Measurements from ENCODE around the gene FCER2.

FCER2 gene

DNA sequence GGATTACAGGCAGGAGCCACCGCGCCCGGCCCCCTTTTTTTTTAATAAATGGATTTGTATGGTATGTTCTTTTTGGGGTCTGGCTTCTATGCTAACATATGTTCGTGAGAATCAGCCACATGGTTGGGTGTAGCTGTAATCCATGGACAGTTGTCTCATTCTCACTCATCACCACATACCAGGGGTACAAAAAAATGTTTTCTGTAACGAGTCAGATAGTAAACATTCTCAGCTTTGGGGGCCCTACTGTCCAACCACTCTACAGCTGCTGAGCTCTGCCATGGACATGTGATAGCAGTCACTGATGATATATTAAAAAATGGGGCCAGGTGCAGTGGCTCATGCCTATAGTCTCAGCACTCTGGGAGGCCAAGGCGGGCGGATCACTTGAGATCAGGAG lies 38.2 kb downstream of the FCER2 start:
- Histone ChIP-seq H3K27ac (ENCODE audit: insufficient read depth, low read depth, low read length, poor library complexity, severe bottlenecking) (no peak overlapping the region), H3K9me3 (ENCODE audit: control insufficient read depth, low read length) (no peaks in the 10 kb centered on the region), H3K4me3 (ENCODE audit: insufficient read depth, low read depth, low read length) (no peak overlapping the region), H3K4me1 (ENCODE audit: control insufficient read depth, insufficient read depth, low read length) (no peaks in the 10 kb centered on the region), H3K27me3 (ENCODE audit: control insufficient read depth, insufficient read depth, low read length, poor library complexity, severe bottlenecking) (peaks cover 5% of the 10 kb centered on the region), H3K36me3 (ENCODE audit: control insufficient read depth, insufficient read depth, low read length) (no peaks in the 10 kb centered on the region)
- WGBS, 2 experiments: 80 to 82% methylated on average over 6 to 7 of the region's 7 CpGs

DNA sequence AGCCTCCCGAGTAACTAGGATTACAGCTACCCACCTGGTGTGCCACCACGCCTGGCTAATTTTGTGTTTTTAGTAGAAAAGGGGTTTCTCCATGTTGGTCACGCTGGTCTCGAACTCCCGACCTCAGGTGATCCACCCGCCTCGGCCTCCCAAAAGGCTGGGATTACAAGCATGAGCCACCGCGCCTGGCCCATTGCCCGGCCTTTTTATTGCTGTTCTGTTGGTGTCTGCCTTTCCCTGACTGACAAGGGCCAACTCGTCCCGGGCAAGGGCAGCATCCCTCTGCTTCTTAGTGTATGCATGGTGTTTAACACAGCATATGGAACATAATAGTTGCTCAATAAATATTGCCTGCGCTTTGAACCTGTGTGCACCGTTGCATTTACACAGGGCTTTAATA lies 39.3 kb downstream of the FCER2 start:
- Histone ChIP-seq H3K27me3 (ENCODE audit: control insufficient read depth, insufficient read depth, low read length, poor library complexity, severe bottlenecking) (peaks cover 3% of the 10 kb centered on the region), H3K4me1 (ENCODE audit: control insufficient read depth, insufficient read depth, low read length) (no peaks in the 10 kb centered on the region), H3K36me3 (ENCODE audit: control insufficient read depth, insufficient read depth, low read length) (no peaks in the 10 kb centered on the region), H3K9me3 (ENCODE audit: control insufficient read depth, low read length) (no peaks in the 10 kb centered on the region), H3K4me3 (ENCODE audit: insufficient read depth, low read depth, low read length) (no peak overlapping the region), H3K27ac (ENCODE audit: insufficient read depth, low read depth, low read length, poor library complexity, severe bottlenecking) (no peak overlapping the region)
- WGBS, 2 experiments: 88 to 89% methylated on average over 12 to 14 of the region's 14 CpGs

DNA sequence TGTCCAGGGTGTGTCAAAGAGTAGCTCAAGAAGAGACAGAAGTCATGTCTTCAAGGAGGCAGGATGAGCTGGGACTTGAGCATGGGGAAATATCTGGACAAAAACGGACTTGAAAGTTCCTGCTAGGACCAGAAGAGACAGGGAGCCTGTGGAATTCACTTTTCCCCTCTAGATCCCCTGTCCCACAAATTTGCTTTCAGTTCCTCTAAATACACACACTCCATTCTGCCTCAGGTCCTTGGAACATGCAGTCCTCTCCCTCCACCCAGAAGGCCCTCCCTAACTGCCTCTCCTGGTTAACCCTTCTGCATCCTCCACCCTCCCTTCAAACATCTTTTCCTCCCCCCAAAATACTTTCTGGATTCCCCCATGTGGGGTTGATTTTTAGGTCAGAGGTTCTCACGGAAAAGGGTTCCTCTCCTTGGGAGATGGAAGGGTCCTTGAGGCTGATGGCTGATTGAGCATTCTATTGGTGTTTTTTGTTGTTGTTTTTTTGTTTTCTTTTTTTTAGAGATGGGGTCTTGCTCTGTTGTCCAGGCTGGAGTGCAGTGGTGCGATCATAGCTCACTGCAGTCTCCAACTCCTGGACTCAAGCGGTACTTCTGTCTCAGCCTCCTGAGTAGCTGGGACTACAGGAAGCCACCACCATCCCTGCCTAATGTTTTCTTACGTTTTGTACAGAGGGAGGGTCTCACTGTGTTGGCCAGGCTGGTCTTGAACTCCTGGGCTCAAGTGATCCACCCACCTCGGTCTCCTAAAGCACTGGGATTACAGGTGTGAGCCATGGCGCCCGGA lies 40.0 kb downstream of the FCER2 start:
- no peaks in the 10 kb centered on the region for H3K4me1 ChIP-seq (ENCODE audit: control insufficient read depth, insufficient read depth, low read length)
- no peak overlapping the region for H3K4me3 ChIP-seq (ENCODE audit: insufficient read depth, low read depth, low read length)
- H3K27ac ChIP-seq (ENCODE audit: insufficient read depth, low read depth, low read length, poor library complexity, severe bottlenecking): no peak overlapping the region
- H3K36me3 ChIP-seq (ENCODE audit: control insufficient read depth, insufficient read depth, low read length): no peaks in the 10 kb centered on the region
- peaks cover 2% of the 10 kb centered on the region for H3K27me3 ChIP-seq (ENCODE audit: control insufficient read depth, insufficient read depth, low read length, poor library complexity, severe bottlenecking)
- H3K9me3 ChIP-seq (ENCODE audit: control insufficient read depth, low read length): no peaks in the 10 kb centered on the region
- 77 to 81% methylated on average over 8 of the region's 8 CpGs for WGBS, 2 experiments

DNA sequence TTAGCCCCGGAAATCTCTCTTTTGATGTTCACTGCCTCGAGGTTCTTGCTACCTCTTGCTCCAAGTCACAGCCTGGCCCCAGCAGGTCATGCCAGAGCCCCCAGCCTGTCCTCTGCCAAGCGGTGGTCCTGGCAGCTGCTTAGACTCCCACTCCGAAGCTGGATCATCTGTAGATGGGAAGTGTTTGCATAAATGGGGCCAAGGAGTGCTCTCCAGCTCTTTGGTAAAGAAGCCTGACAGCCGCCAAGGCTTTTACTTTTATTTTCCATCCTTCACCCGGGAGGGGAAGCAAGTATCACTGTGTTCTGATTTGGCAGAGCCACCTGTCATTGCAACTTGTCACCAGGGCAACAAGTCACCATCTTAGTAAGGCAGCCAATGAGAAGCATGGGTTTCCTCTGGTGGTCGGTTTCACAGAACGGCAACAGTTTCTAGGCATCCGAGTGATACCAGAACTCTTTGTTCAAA lies 43.7 kb downstream of the FCER2 start:
- Histone ChIP-seq H3K27me3 (ENCODE audit: control insufficient read depth, insufficient read depth, low read length, poor library complexity, severe bottlenecking) (no peaks in the 10 kb centered on the region), H3K36me3 (ENCODE audit: control insufficient read depth, insufficient read depth, low read length) (no peaks in the 10 kb centered on the region), H3K27ac (ENCODE audit: insufficient read depth, low read depth, low read length, poor library complexity, severe bottlenecking) (no peak overlapping the region), H3K9me3 (ENCODE audit: control insufficient read depth, low read length) (no peaks in the 10 kb centered on the region), H3K4me3 (ENCODE audit: insufficient read depth, low read depth, low read length) (no peak overlapping the region), H3K4me1 (ENCODE audit: control insufficient read depth, insufficient read depth, low read length) (no peaks in the 10 kb centered on the region)
- WGBS, 2 experiments: 57 to 61% methylated on average over 9 of the region's 9 CpGs

DNA sequence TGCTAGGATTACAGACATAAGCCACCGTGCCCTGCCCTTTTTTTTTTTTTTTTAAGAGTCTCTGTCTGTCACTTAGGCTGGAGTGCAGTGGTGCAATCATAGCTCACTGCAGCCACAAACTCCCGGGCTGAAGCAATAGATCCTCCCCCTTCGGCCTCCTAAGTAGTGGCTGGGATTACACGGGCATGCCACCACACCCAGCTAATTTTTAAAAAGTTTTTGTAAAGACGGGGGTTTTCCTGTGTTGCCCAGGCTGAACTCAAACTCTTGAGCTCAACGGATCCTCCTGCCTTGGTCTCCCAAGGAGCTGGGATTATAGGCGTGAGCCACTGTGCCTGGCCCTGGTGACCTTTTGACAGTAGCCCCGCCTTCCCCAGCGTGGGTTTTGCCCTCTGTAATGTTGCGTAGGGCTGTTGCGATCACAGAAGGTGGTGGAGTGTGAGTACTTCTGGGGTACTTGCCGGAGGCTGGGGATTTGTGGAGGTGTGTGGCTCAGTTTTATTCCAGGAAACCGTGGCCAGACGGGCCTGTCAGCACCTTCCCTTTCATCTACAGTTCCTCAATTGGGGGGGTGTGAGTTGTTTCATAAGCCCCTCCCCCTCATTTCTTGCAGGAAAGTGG lies 44.7 kb downstream of the FCER2 start:
- 63 to 64% methylated on average over 14 of the region's 14 CpGs for WGBS, 2 experiments
- no peaks in the 10 kb centered on the region for H3K4me1 ChIP-seq (ENCODE audit: control insufficient read depth, insufficient read depth, low read length)
- H3K9me3 ChIP-seq (ENCODE audit: control insufficient read depth, low read length): no peaks in the 10 kb centered on the region
- H3K4me3 ChIP-seq (ENCODE audit: insufficient read depth, low read depth, low read length): no peak overlapping the region
- H3K36me3 ChIP-seq (ENCODE audit: control insufficient read depth, insufficient read depth, low read length): no peaks in the 10 kb centered on the region
- no peaks in the 10 kb centered on the region for H3K27me3 ChIP-seq (ENCODE audit: control insufficient read depth, insufficient read depth, low read length, poor library complexity, severe bottlenecking)
- peak overlapping the region; percentile 36 for H3K27ac ChIP-seq (ENCODE audit: insufficient read depth, low read depth, low read length, poor library complexity, severe bottlenecking)

DNA sequence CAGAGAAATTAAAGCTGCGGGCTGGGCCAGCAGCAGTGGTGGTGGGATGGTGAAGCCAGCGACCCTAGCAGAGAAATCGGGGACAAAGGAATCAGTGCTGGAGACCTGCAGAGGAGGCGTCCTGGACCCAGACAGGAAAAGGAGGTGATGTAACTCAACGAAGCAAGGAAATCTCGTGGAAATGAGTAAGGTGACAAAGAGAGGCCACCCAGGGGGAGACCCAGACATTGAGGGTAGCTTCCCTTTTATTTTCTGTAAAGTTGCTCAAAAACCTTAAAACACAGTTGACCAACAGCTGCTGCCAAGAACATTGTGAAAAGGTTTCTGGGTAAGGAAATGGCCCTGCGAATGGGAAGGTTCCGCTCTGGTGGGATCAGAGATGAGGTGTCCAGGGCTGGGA lies 46.4 kb downstream of the FCER2 start:
- Histone ChIP-seq H3K4me3 (ENCODE audit: insufficient read depth, low read depth, low read length) (no peak overlapping the region), H3K27me3 (ENCODE audit: control insufficient read depth, insufficient read depth, low read length, poor library complexity, severe bottlenecking) (peaks cover 8% of the 10 kb centered on the region), H3K27ac (ENCODE audit: insufficient read depth, low read depth, low read length, poor library complexity, severe bottlenecking) (no peak overlapping the region), H3K9me3 (ENCODE audit: control insufficient read depth, low read length) (no peaks in the 10 kb centered on the region), H3K4me1 (ENCODE audit: control insufficient read depth, insufficient read depth, low read length) (no peaks in the 10 kb centered on the region), H3K36me3 (ENCODE audit: control insufficient read depth, insufficient read depth, low read length) (no peaks in the 10 kb centered on the region)
- 82% methylated on average over 8 of the region's 8 CpGs for WGBS, 2 experiments

DNA sequence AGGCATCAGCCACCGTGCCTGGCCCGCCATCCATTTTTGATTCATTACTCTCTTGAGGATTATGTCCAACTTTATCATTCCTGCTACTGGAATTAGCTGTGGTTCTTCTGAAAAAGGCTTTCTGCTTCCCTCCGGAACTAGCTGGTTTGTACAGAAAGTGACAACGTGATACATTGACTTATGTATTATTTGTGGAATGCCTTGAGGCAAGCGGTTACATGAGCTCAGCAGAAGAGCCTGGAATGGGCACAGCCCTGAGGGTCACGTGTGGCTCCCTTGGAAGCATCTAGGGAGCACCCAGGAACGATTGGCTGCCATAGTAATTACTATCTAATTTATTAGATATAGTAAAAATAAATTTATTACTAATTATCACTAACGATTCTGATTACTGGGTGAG lies 47.5 kb downstream of the FCER2 start:
- no peaks in the 10 kb centered on the region for H3K9me3 ChIP-seq (ENCODE audit: control insufficient read depth, low read length)
- 86 to 88% methylated on average over 6 to 8 of the region's 8 CpGs for WGBS, 2 experiments
- H3K36me3 ChIP-seq (ENCODE audit: control insufficient read depth, insufficient read depth, low read length): no peaks in the 10 kb centered on the region
- no peaks in the 10 kb centered on the region for H3K4me1 ChIP-seq (ENCODE audit: control insufficient read depth, insufficient read depth, low read length)
- H3K27me3 ChIP-seq (ENCODE audit: control insufficient read depth, insufficient read depth, low read length, poor library complexity, severe bottlenecking): peaks cover 11% of the 10 kb centered on the region
- H3K4me3 ChIP-seq (ENCODE audit: insufficient read depth, low read depth, low read length): no peak overlapping the region
- no peak overlapping the region for H3K27ac ChIP-seq (ENCODE audit: insufficient read depth, low read depth, low read length, poor library complexity, severe bottlenecking)

DNA sequence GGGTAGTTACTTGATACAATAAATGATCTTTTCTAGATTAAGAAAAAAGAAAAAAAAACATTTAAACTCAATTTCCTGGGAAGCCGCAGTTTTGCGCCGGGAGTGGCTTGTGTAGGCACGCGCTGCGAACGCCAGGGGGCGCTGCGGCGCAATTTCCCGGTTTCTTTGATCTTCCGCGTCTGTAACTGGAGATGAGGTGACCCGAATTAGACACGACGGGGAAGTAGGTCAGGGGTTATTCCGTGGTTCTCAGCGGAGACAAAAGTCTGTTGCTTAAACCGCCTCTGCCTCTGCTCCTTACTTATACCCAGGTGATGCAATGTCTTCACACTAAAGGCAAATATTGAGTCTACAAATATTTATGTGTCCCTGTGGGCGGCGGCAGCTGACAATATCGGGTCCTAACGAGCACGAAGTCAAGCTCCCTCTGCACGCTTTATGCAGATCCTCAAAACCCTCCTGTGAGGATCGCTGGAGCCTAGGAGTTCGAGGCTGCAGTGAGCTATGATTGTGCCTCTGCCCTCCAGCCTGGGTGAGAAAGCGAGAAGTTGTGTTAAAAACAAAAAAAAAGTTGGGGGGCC lies 49.8 kb downstream of the FCER2 start:
- WGBS, 2 experiments: 10 to 11% methylated on average over 28 of the region's 28 CpGs
- H3K36me3 ChIP-seq (ENCODE audit: control insufficient read depth, insufficient read depth, low read length): no peaks in the 10 kb centered on the region

DNA sequence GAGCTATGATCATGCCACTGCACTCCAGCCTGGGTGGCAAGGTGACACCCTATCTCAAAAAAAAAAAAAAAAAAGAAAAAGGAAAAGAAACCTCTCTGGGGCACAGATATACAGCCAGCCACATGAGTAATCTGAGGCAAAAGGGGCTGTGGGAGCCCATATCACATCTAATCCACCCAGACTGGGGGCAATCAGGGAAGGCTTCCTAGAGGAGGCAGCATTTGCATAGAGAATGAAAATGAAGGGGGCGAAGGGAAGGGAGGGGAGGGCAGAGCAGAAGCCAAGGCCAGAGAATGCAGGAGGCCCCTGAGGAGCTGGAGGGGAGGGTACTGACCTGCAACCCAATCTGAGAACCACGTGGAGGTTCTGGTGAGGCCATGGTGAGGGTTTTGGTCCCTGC lies 51.8 kb downstream of the FCER2 start:
- H3K27me3 ChIP-seq (ENCODE audit: control insufficient read depth, insufficient read depth, low read length, poor library complexity, severe bottlenecking): peaks cover 11% of the 10 kb centered on the region
- WGBS, 2 experiments: 37% methylated on average over 2 of the region's 2 CpGs

More for the DNA sequence above, 49.8 kb downstream of the FCER2 start:
- H3K4me3 ChIP-seq (ENCODE audit: insufficient read depth, low read depth, low read length): peak overlapping the region; percentile 1
- H3K27ac ChIP-seq (ENCODE audit: insufficient read depth, low read depth, low read length, poor library complexity, severe bottlenecking): peak overlapping the region; percentile 61
- no peaks in the 10 kb centered on the region for H3K9me3 ChIP-seq (ENCODE audit: control insufficient read depth, low read length)
- H3K4me1 ChIP-seq (ENCODE audit: control insufficient read depth, insufficient read depth, low read length): no peaks in the 10 kb centered on the region
- peaks cover 11% of the 10 kb centered on the region for H3K27me3 ChIP-seq (ENCODE audit: control insufficient read depth, insufficient read depth, low read length, poor library complexity, severe bottlenecking)

DNA sequence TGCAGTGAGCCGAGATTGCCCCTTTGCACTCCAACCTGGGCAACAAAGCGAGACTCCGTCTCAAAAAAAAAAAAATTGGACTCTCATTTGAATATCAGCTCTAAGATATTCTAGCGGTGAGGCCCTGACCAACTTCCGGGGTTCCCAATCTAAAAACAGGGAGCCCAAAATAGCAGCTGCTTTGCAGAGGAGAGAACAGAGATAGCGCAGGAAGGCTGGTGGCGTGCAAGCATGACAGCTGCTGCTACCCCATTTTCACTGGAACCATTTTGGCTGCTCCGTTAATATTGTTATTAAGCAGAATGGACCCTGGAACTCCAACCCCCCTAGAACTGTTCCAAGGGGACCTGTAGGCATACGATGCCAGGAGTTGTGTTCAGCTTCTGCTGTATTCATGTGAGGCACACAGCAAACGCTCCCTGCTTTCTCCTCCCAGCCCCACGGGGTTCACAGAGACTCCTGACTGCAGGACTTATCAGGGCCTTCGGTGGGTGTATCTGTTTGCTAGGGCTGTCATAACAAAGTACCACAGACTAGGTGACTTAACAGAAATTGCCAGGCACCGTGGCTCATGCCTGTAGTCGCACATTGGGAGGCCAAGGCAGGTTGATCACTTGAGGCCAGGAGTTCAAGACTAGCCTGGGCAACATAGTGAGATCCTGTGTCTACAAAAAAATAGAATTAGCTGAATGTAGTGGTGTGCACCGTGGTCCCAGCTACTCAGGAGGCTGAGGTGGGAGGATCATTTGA lies 53.5 kb downstream of the FCER2 start:
- H3K4me1 ChIP-seq (ENCODE audit: control insufficient read depth, insufficient read depth, low read length): no peaks in the 10 kb centered on the region
- WGBS, 2 experiments: 93 to 94% methylated on average over 15 of the region's 15 CpGs

More for the DNA sequence above, 51.8 kb downstream of the FCER2 start:
- Histone ChIP-seq H3K4me3 (ENCODE audit: insufficient read depth, low read depth, low read length) (no peak overlapping the region), H3K36me3 (ENCODE audit: control insufficient read depth, insufficient read depth, low read length) (no peaks in the 10 kb centered on the region), H3K9me3 (ENCODE audit: control insufficient read depth, low read length) (no peaks in the 10 kb centered on the region), H3K4me1 (ENCODE audit: control insufficient read depth, insufficient read depth, low read length) (no peaks in the 10 kb centered on the region), H3K27ac (ENCODE audit: insufficient read depth, low read depth, low read length, poor library complexity, severe bottlenecking) (no peak overlapping the region)

More for the DNA sequence above, 53.5 kb downstream of the FCER2 start:
- no peak overlapping the region for H3K4me3 ChIP-seq (ENCODE audit: insufficient read depth, low read depth, low read length)
- H3K36me3 ChIP-seq (ENCODE audit: control insufficient read depth, insufficient read depth, low read length): no peaks in the 10 kb centered on the region
- H3K9me3 ChIP-seq (ENCODE audit: control insufficient read depth, low read length): no peaks in the 10 kb centered on the region
- H3K27me3 ChIP-seq (ENCODE audit: control insufficient read depth, insufficient read depth, low read length, poor library complexity, severe bottlenecking): peaks cover 11% of the 10 kb centered on the region
- no peak overlapping the region for H3K27ac ChIP-seq (ENCODE audit: insufficient read depth, low read depth, low read length, poor library complexity, severe bottlenecking)
